Measurements from ENCODE around the gene ACBD6. TPM values are rescaled to one million over a fixed set of nuclear protein-coding genes. Genes with fewer than 3 reads are reported as not detected.

Gene ACBD6
- total RNA-seq, 6 experiments from 2014 or later: 21.1 to 29.5 (median 27.0) TPM

- Mint-ChIP-seq H3K36me3 (ENCODE audit: low read depth) (no peaks in the 10 kb centered on the region; the same call in 1 of the 2 replicates), H3K4me1 (ENCODE audit: low read depth) (peaks cover 42% of the 10 kb centered on the region), H3K27me3 (ENCODE audit: insufficient read depth) (peaks cover 2% of the 10 kb centered on the region; the same call in 1 of the 2 replicates), H3K9me3 (no peaks in the 10 kb centered on the region), H3K4me3 (no peak overlapping the region), H3K27ac (peak overlapping the region; percentile 60)
- DNase-seq: peak; percentile 79
- peak; percentile 38; the same call in 1 of the 2 replicates for TF ChIP-seq CTCF (IDR thresholded peaks at IDR 0.05)
Measured at GRCh38 chr1:180507795-180508724, 5.7 kb upstream of the ACBD6 start.

DNA sequence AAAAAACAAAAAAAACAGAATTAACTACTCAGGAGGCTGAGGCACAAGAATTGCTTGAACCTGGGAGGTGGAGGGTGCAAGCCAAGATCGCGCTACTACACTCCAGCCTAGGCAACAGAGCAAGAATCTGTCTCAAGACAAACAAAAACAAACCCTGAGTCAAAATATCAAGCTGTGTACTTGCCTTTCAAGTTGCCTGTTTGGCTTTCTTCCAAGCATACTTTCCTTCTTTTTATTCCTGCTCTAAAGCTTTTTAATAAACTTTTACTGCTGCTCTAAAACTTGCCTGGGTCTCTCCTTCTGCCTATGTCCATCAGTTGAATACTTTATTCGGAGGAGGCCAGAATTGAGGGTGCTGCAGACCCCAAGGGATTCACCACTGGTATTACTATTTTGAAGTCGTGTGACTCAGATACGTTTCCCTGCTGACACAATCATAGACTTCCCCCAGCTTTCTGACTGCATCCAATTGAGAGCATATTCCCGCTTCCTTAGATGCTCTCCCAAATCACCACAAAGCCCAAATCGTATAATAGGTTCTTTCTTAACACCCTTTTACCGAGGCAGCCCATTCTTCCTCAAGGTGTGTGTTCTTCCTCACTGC is 3.5 kb upstream of the ACBD6 start:
- no peak for DNase-seq
- Mint-ChIP-seq H3K4me1 (ENCODE audit: low read depth) (peaks cover 54% of the 10 kb centered on the region), H3K4me3 (no peak overlapping the region), H3K9me3 (no peaks in the 10 kb centered on the region), H3K27me3 (ENCODE audit: insufficient read depth) (peaks cover 4% of the 10 kb centered on the region; the same call in 1 of the 2 replicates), H3K36me3 (ENCODE audit: low read depth) (peaks cover 10% of the 10 kb centered on the region), H3K27ac (no peak overlapping the region)
- TF ChIP-seq CTCF (IDR thresholded peaks at IDR 0.05): no peak

GRCh38 chr1:180504186-180504585 is 1.8 kb upstream of the ACBD6 start:
- H3K27ac Mint-ChIP-seq: no peak overlapping the region; the same call in 1 of the 2 replicates
- no peak for TF ChIP-seq CTCF (IDR thresholded peaks at IDR 0.05)
- H3K4me1 Mint-ChIP-seq (ENCODE audit: low read depth): peaks cover 61% of the 10 kb centered on the region
- peaks cover 10% of the 10 kb centered on the region for H3K36me3 Mint-ChIP-seq (ENCODE audit: low read depth)
- peak overlapping the region; percentile 22; the same call in 1 of the 2 replicates for H3K4me3 Mint-ChIP-seq
- DNase-seq: no peak
- H3K9me3 Mint-ChIP-seq: no peaks in the 10 kb centered on the region
- peaks cover 2% of the 10 kb centered on the region; the same call in 1 of the 2 replicates for H3K27me3 Mint-ChIP-seq (ENCODE audit: insufficient read depth)

- no peaks in the 10 kb centered on the region for H3K9me3 Mint-ChIP-seq
- DNase-seq: no peak
- no peak for TF ChIP-seq CTCF (IDR thresholded peaks at IDR 0.05)
- H3K27me3 Mint-ChIP-seq (ENCODE audit: insufficient read depth): peaks cover 2% of the 10 kb centered on the region; the same call in 1 of the 2 replicates
- H3K27ac Mint-ChIP-seq: peak overlapping the region; percentile 98
- H3K36me3 Mint-ChIP-seq (ENCODE audit: low read depth): peaks cover 10% of the 10 kb centered on the region
- peak overlapping the region; percentile 99 for H3K4me3 Mint-ChIP-seq
- peaks cover 65% of the 10 kb centered on the region for H3K4me1 Mint-ChIP-seq (ENCODE audit: low read depth)
Measured at GRCh38 chr1:180503280-180503862, 994 bp upstream of the ACBD6 start.

DNA sequence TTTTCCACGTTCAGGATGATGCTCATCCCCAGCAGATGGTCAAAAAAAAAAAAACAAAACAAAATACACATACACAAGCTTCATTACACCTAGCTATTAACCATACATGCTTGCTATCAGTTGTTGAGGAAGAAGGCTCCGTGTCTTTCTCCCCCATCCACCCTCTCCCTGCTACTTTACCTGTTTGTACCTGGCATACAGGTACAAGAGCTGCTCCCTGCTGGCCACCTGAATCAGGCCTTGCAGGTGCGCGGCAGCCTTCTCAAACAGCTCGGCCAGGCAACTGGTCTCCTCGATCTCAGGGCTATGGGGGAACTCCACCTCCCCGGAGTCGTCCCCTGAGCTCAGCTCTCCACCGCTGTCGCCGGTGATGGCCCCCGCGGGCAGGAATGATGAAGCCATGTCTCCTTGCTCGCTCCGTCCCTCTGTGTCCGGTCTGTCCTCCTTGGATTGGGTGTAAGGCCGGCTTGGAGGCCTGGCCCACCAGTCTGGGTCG is 464 bp downstream of the ACBD6 start:
- TF ChIP-seq CTCF (IDR thresholded peaks at IDR 0.05): no peak
- Mint-ChIP-seq H3K4me1 (ENCODE audit: low read depth) (peaks cover 54% of the 10 kb centered on the region), H3K9me3 (no peaks in the 10 kb centered on the region), H3K4me3 (peak overlapping the region; percentile 99), H3K36me3 (ENCODE audit: low read depth) (peaks cover 10% of the 10 kb centered on the region), H3K27me3 (ENCODE audit: insufficient read depth) (peaks cover 2% of the 10 kb centered on the region; the same call in 1 of the 2 replicates), H3K27ac (peak overlapping the region; percentile 98)
- peak; percentile 67 for DNase-seq
